NCI-H187 (cell line): ENCODE results near the gene ING3.

ENCODE experiments used
- DNase-seq, 2 experiments: peaks; one replicate each; lab custom pipeline; 2025; lab: John Stamatoyannopoulos, UW

The ING3 gene

DNA sequence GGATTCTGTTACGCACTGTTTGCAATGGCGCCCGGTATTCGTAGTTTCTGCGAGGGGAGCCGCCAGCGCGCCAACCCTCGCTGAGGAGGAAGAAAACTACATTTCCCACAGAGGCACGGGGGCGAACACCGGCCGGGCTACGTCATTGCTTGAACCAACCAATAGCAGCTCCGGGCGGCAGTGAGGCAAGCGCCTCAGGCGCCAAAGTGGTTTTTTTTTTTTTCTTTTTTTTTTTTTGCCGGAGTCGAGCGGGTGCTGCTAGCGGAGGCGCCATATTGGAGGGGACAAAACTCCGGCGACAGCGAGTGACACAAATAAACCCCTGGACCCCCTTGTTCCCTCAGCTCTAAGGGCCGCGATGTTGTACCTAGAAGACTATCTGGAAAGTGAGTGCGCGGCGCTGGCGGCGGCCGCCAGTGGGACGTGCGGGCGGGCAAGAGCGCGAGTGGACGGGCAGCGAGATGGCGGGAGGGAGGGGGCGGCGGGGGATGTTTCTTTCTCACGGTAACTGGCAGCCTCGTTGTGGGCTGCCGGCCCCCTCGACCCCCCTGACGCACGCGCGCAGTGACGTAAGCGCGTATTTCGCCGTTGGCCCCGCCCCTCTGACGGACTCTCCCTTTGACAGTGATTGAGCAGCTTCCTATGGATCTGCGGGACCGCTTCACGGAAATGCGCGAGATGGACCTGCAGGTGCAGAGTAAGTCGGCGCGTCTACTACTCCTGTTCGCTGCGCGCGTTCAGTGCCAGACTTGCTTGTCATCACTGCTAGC is at the start of gene ING3:
TSS of gene ING3 (plus strand) at position 239 of the 770 bp plus-strand sequence. CDS start at position 359, 120 bp downstream.
- DNase-seq = peak; percentile 97 to 98

DNA sequence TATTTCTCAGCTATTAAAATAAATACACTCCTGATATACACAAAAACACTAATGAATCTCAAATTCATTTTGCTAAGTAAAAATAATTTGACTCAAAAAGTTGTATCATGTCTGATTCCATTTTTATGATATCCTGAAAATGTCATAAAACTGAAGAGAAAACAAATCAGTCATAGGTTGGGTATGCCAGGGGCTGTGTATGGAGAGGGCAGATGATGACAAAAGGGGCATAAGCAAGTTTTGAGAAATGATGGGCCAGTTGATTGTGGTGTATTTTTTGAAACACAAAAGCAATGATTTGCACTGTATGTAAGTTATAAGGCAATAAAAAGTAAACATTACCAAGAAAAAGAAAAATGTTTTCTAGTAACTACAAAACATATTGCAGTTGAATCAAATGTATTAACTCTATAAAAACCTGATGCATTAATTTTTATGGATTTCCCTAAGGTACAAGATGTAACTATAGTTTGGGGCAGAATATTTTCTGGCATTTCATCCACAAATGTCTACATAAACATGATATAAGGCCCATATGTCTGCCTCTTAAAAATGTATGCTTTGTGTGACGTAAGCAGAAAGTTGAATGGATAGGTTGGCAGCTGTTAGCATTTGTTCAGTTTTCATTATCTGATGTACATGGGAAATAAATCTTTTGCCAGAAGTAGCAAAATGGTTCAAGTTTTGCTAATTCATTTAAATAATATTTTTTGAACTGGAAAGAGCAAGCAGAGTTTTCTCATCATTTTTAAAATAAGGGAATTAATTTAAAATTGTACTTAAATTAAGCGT is 35.1 kb upstream of the ING3 start:
- no peak for DNase-seq

DNA sequence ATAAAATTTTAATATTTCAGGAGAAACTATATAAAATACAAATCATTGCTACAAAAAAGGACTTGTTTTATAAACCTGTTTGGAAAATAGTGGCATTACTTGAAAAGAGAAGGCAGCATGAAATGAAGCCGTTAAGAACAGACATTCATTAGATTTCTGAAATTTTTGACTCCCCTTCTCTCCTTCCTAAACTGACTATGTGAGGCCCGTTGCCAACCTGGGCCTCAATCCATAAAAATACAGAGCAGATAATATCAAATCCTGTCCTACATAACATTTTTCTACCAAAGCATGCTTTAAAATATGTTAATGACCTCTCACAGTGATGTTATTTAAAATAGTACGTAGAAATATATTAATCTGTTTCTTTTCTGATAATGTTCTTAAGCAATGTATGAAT is 34.5 kb upstream of the ING3 start:
- DNase-seq = no peak

DNA sequence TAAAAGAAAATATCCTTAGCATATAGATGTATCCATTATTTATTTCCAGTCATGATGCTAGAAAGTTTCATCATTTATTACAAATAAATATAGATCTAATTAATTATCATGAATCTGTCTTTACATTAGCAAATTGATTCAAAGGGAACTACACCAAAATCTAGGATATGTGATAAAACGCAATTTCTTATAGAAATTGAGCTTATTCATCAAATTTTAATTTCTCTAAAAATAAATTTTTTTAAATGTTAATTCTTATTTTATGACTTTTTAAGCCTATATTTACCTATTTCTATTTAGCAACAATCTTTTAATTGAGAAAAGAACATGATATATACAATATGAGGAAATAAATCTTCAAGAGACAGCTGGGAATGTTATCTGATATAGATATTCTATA is 34.0 kb upstream of the ING3 start:
- no peak for DNase-seq

GRCh38 chr7:120919466-120919865 is 31.1 kb upstream of the ING3 start:
- no peak for DNase-seq

DNA sequence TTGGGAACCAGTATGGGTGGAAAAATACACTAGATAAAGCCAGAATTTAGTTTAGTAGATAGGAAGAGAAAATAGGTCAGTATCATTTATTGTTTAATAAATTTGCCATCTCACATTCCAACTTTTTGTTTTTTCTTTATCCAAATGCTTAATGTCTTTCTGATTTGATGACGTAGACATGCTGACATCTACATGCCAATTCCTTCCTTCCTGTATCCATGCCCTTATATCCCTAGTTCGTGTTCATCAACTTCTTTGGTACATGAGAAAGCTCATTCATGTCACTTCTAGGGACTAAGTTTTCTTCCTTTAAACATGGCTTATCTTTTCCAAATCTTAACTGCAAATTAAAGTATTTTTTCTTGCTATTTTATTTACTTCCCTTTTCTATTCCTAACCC is 30.5 kb upstream of the ING3 start:
- no peak for DNase-seq

DNA sequence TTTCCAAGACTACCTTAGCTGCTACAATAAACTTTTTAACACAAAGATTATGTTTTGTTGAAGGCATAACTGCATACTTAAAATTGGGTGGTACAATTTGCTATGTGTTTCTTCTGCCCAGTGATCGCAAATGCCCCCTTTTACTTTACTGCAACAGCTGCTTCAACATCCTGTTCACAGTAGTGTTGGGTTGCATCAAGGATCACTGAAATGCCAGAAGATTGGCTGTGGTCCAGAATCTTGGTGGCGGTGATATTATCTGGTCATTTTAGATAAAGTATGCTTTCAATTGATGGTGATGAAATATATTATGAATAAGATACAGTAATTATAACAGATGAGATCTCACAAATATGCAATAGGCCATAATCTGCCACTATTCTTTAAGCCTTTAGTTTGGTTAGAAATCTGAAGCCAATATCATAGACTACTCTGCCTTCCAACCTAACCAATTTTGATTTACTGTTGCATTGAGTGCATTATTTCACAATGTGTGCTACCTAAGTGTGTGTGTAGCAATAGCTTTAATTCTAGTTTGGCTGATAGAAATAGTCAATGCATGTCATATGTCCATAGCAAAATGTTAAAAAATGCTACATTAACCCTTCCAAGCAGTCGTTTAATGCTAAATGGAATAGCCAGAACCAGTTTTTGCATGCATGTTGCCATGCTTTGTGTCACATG is 29.8 kb upstream of the ING3 start:
- no peak for DNase-seq

DNA sequence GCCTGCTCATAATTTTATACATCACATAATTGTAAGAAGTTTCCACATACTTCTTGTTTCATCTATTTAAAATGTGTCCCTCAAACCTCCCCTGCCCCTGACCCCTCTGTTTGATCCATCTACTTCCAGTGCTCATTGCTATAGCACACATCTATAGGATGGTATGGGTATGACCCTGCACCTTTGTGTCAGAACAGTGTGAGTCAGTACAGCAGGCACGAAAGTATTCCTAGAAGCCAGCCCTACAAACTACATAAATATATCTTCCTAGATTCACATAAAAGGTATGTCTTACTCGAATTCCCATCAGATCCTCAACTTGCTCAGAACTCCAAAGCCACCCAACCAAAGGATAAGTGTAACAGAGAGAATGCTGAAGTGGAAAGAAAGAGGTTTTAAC is 25.7 kb upstream of the ING3 start:
- DNase-seq = no peak

DNA sequence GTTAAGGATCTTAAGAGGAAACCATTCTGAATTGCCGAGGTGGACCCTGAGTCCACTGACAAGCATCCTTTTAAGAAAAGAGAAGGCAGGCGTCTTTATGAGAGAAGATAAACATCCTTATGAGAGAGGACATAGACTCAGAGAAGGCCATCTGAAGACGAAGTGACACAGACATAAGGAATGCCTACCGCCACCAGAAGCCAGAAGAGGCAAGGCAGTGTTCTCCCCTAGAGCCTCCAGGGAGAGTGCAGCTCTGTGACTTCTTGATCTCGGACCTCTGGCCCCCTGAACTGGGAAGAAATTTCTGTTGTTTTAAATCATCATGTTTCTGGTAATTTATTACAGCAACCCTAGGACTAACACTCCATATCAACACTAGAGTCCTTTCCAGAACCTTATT is 25.2 kb upstream of the ING3 start:
- DNase-seq = no peak

GRCh38 chr7:120926943-120927346 is 23.6 kb upstream of the ING3 start:
- DNase-seq = no peak

GRCh38 chr7:120927454-120928103 is 23.0 kb upstream of the ING3 start:
- DNase-seq = no peak

DNA sequence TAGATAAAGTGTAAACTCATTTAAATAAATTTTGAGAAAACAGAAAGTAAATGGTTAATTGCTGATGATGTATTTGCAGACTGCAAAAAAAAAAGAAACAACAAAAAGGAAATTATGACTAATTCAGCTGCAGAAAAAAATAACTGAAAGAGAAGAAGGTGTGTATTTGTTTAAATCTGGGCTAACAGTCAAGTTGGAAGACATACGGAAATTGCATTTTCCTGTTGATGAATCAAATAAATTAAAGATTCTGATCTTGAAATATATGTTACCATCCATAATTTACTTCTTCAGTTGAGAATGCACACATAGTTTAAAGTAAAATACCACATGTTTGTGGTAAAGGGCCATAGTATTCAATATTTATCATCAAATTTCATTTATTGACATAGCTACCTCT is 19.3 kb upstream of the ING3 start:
- no peak for DNase-seq

- DNase-seq = no peak
Measured at GRCh38 chr7:120933475-120933874, 17.1 kb upstream of the ING3 start.

GRCh38 chr7:120939345-120939744 is 11.2 kb upstream of the ING3 start:
- DNase-seq = no peak

DNA sequence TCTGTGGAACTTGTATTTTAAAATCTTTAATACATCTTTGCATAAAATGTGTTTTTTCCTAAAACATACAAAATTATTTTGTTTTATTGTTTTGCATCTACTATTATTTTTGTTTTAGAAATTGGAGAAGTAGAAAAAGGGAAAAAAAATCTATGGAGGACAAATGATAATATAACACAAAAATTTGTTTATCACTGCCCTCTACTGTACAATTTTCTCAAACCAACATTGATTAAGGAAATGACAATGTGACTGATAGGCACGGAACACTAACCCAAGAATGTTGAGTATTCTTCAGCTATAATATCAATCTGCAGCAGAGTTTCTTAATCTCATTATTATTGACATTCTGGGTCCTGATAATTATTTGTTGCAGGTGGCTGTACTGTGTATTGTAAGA is 9.5 kb upstream of the ING3 start:
- no peak for DNase-seq

DNA sequence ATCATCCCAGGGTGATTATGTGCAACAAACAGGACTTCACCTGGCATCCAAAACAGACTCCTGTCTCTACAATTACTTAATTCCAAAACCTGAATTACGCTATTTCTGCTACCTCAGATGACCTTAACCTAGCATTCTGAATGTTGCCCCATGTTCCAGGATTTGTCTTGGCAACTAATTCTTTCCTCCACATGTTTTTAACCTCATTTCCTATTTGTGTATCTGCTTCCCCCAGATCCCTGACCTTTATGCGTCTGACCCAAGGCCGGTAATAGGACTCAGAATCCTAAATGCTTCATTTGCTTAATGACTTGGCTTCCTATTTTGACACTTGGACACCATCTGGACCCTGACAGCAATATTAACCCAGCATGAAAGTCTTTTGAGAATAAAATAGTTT is 8.7 kb upstream of the ING3 start:
- no peak for DNase-seq

- no peak for DNase-seq
Measured at GRCh38 chr7:120942861-120943260, 7.7 kb upstream of the ING3 start.

GRCh38 chr7:120944826-120945562 is 5.6 kb upstream of the ING3 start:
- DNase-seq = no peak

DNA sequence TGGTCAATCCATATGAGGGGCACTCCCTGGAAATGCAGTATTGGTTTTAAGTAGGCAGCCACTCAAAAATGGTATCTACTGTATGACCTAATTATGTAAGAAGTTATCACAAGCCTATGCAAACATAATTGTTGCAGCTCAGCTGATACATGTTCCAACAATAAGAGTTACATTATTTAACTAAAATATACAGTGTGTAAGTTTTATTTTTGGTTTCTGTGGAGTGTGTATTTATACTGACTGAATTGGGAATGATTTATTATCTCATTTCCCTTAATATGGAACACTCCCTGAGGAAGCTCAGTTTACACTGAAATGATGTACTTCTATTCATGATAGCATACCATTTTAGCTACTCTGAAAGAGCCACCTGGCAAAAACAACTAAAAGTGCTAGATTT is 2.6 kb upstream of the ING3 start:
- no peak for DNase-seq

DNA sequence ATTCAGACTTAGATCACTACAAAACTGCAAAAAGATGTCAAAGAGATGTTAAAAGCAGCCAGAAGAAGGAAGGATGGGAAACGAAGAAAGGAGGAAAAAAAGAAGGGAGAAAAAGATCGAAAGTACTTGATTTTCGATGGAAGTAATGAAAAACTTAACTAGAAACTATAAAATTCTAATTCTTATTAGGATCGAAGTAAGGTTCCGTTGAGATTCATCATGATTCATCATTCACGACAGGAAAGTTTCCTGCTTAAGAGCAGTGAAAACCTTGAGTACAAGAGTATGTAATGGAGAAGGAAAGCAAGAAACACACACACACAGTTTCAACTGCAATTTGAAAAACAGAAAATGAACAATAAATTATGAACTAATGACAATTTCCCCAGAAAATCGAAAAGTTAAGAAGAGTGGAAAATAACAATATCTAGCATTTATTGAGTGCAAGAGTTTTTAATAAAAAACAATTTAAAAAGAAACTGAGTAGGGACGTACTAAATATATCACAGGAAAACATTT is 1.1 kb upstream of the ING3 start:
- no peak for DNase-seq

DNA sequence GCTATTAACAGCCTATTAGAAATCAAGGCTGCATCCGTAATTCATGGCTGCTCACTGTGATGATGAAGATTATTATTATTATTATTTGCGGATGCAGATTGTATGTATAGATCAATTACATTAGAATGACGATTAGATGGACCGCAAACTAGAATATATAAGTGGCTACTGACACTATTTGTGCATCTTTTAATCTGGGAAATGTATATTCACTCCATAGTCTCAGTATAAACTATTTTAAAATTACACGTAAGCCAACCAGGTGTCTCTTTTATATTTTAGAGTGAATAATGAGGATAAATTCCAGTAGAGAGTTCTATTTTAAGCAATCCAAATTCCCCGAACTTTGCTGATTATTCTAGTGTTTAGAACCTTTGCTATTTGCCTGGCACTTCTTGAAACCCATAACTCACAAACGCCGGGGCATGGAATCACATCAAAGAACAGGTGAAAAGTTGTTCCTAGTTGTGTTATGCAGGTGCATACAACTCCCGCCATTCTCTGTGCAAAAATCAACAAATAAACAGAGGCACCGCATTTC is 509 bp upstream of the ING3 start:
- no peak for DNase-seq
